ENCODE results near the gene CCDC74B.
"Not testable (repeated sequence)": the region's sequence is repeated elsewhere in the genome, so short reads cannot be mapped to it uniquely, and the experiment has no call there.

The CCDC74B gene

DNA sequence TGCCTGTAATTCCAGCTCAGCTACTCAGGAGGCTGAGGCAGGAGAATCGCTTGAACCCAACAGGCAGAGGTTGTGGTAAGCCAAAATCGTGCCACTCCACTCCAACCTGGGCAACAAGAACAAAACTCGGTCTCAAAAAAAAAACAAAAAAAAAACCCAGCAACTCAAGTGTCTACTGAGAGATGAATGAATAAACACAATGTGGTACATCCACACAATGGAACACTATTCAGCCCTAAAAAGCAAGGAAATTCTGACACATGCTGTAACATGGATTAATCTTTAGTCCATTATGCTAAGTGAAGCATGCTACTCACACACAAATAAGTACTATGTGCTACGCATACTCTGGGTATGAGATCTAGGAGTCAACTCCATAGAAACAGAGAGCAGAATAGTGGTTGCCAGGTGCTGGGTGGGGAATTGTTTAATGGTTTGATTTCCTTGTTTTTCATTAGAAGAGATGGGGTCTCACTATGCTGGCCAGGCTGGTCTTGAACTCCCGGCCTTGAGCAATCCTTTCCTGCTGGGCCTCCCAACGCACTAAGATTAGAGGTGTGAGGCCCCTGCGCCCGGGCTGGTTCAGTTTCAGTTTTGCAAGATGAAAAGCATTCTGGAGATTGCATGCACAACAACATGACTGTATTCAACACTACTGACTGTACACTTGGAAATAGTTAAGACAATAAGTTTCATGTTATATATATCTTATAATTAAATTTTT is 20.5 kb upstream of the CCDC74B start:
- DNase-seq, result no peak

DNA sequence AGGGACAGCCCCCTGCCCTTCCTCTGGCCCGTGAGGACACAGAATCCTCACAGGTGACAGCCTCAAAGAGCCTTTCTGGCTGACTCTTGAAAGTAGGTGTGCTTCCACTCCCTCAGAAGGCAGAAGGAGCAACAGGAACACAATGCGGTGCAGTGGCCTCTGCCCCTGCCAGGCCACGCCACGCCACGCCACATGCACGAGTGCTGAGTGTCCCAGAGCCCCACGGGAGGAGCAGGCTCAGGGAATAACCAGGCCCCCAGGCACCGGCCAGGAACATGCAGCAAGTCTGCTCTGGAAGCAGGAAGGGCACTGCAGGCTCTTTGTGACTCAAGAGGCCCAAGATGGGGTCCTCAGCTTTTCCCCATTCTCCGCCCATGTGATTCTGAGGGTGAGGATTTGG is 18.1 kb upstream of the CCDC74B start:
- DNase-seq, result no peak

DNA sequence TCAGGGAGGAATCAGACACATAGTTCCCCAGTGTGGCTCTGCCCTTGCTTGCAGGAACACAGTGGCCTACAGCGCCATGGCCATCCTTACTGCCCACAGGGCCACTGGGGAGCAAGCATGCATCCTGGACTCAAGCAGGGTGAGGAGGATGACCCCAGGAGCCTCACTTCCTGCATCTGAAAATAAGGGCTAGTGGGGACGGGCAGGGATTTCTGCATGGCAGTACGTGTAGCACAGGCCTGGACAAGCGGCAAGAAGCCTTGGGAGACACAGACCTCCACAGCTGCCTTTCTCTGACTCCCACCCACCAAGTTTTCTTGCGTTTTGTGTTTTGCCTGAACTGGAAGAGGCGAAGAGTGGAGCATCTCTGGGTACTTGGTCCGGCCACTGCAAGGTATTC is 17.6 kb upstream of the CCDC74B start:
- DNase-seq, result not testable (repeated sequence)

DNA sequence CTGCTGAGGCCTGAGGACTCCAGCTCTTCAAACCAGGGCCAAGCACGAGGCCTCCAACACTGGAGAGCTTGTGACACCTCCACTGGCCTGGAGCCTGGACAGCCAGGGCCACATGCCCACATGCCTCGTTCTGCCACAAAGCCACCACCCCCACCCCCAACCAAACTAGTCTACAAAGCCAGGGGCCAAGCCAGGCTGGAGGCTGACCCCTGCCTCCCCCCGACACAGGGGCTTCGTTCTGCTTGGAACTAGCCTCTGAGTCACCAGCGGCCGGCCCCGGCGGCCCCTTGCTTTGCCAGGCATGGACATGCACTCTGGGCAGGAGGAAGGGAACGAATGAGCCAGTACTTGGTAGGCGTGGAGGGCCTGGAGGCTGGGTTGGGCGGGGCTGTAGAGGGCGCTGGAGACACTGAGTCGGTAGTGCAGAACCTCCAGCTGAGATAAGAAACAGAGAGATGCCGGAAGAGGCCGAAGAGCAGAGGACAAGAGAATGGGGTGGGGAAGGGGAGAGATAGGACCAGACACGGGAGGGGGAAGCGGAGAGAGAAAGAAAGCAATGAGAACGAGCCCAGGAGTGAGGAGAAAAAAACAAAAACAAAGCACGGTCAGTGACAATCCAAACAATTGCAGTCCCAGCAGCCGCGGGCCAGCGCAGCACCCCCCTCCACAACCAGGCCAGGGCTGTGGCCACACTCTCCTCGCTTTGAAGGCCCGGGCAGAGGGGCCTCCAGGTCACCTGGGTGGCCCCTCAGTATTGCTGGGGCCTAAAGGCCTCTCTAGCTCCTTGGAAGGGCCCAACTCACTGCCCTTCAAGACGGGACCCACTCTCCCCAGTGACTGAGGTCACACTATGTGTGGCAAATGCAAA is 16.2 kb upstream of the CCDC74B start:
- not testable (repeated sequence) for DNase-seq

DNA sequence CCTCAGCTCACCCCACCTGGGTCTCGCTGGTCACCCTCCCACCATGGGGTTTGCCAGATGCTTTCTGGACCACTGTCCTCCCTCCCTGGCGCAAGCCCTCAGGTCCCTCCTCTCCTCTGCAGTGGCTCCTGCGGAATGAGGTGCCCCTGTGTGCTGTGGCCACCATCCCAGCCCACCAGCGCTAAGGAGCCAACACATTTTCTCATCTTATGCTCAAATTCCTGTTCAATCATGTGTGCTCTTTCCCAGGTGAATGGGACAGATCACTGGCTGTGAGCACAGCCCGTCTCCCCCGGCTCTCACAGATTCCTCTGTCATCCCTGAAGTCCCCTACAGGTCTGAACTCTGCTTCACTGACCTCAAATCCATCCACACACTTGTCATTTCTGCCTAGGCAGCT is 15.2 kb upstream of the CCDC74B start:
- DNase-seq, result no peak

DNA sequence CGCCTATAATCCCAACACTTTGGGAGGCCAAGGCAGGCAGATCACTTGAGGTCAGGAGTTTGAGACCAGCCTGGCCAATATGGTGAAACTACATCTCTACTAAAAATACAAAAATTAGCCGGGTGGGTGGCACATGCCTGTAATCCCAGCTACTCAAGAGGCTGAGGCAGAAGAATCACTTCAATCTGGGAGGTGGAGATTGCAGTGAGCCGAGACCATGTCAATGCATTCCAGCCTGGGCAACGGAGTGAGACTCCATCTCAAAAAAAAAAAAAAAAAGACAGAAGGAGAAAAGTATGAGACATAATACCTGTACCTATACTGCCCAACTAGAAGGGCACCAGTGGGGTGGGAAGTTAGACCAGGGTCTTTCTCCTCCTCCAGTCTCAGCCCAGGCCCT is 14.5 kb upstream of the CCDC74B start:
- DNase-seq, result not testable (repeated sequence)

DNA sequence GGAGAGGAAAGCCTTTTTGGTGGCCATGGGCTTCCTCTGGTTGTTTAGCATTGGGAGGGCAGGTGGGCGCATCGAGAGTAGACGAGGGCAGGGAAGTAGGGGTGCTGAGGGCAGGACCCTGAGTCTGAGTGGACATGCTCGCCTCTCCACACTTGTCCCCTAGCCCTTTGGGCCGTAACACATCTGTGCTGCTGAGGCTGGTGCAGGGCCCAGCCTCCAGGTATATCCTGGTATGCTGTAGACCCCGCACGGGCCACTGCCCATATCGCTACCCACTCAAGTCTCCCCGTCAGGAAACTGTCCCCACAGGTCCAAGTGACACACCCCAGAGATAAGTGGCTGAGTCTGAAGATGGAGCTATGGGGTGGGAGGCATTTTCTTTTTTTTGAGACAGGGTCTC is 13.7 kb upstream of the CCDC74B start:
- DNase-seq, result no peak

DNA sequence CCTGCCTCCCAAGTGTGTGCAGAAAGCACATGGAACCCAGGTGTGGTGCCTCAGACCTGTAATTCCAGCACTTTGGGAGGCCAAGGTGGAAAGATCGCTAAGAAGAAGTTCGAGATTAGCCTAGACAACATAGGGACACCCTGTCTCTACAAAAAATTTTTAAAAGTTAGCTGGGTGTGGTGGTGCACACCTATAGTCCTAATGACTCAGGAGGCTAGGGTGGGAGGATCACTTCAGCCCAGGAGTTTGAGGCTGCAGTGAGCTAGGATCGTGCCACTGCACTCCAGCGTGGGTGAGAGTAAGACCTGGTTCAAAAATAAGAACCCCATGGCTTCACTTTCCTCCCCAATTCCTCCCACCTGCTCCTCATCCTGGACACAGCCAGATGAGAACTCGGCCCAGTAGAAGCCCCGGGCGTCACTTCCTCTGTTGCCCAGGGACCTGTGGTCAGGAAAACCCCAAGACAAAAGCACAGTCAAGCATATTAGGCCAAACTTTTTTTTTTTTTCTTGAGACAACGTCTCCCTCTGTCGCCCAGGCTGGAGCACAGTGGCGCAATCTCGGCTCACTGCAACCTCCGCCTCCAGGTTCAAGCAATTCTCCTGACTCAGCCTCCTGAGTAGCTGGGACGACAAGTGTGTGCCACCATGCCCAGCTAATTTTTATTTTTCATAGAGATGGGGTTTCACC is 13.1 kb upstream of the CCDC74B start:
- not testable (repeated sequence) for DNase-seq

DNA sequence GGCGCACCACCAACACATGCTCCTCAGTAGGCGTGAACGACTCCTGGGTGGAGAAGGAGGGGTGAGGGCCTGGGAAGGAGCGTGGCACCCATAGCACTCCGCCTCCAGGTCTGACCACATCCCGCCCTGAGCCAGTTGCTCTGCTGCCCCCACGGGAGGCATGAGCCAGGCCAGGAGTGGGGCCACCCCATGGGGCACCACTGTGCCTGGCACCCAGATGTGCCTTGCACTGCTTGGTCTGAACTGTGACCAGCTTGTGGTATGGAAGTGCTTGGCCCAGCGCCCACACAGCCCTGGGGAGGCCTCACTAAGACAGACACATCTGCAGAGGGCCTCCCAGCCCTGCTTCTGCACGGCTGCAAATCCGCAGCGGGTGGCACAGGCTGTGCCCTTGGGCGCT is 12.4 kb upstream of the CCDC74B start:
- DNase-seq, result not testable (repeated sequence)

DNA sequence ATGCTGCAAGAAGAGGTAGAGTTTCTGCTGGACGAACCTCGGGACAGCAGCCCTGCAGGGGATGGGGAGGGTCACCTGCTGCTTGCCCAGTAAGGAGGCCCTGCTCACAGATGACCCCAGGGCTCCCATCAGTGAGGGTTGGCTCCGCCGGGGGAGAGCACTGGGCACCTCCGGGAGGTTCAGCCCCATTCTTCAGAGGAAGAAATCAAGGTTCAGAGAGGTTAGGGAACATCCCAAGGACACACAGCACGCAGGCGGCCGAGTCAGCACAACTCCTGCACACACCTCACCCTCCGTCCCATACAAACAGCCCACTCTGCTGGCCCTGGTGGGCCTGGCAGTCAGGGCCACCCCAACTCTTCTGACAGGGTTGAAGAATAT is 11.7 kb upstream of the CCDC74B start:
- DNase-seq, result no peak

DNA sequence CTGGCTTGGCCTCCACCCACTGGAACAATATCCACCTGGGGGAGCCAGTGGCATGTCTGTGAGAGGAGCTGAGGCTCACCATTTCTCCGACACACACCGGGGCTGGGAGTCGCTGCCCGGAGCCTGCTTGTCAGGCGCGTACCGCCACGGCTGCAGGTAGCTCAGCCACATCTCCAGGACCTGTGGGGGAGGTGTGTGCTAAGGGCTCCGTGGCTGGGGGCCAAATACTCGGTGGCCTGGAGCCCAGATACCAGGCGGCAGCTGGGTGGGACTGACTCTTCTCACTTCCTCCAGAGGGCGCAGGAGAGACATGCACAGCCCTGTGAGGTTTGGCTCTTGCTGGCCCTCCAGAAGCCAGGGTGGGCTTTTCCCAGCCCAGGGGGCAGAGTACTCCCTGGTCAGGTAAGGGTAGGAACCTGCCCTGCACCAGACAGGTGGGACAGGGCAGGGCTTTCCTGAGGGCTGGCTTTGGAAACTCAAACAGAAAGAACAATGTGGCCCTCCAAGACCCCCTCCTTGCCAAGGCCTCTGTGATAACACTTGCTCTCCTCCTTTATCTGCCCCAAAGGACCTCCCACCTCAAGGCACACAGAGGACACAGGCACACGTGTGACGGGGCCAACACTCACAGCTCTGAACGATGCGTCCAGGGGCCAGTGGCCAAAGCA is 11.2 kb upstream of the CCDC74B start:
- DNase-seq, result not testable (repeated sequence)

DNA sequence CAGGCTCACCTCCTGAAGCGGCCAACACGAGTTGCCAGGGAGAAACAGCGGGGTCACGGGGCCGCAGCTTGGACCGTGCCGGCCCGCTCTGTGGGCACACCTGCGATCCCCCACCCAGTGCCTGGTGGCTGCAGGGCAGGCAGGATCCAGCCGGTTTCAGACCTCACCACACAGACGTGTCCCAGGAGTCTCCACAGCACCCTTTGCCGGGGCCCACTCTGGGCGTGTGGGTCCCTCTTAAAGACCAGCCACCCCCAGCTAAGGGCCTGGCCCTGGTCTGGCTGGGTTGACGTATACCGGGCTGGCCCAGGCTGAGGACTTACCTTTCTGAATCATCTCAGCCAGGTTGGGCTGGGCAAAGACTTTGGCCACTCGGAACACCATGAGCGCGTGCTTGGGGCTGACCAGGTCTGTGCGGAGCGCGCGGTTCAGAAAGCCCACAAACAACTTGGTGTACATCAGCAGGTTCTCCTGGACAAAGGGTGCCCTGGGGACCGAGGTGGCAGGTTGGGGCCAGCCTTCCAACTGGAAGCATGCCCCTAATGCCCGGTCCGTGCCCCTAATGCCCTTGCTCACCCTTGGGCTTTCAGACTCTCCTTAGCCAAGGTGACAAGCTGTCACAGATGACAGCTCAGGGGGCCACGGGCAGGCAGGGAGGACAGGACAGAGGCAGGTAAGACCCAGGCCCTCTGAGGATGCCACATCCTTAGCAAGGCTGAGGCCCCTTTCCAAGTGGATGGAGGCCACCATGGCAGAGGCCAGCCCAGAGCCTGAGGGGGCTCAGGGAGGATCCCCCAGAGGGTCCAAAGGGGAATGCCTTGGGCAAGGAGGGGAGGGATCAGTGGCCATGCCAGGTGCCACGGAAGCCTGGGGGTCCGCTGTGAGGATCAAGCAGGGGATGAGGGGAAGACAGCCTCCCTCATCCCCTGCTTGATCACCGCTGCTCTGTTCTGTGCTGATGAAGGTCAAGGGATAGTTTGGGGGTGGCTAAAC is 10.2 kb upstream of the CCDC74B start:
- no peak for DNase-seq

DNA sequence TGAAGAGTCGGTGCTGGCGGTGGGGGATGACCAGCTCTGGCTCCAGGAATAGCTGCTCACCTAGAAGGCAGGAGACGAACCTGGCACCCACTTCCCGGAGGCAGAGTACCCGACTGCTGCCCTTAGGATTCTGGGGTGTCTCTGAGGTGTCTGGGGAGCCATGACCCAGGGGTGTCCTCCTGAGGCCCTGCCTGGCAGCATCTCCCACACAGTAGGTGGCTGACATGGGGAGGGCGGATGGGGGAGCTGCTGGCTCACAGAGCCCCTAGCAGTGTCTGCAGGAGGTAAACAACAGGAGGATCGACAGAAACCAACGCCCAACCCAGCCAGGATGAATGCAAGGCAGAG is 9.5 kb upstream of the CCDC74B start:
- not testable (repeated sequence) for DNase-seq

DNA sequence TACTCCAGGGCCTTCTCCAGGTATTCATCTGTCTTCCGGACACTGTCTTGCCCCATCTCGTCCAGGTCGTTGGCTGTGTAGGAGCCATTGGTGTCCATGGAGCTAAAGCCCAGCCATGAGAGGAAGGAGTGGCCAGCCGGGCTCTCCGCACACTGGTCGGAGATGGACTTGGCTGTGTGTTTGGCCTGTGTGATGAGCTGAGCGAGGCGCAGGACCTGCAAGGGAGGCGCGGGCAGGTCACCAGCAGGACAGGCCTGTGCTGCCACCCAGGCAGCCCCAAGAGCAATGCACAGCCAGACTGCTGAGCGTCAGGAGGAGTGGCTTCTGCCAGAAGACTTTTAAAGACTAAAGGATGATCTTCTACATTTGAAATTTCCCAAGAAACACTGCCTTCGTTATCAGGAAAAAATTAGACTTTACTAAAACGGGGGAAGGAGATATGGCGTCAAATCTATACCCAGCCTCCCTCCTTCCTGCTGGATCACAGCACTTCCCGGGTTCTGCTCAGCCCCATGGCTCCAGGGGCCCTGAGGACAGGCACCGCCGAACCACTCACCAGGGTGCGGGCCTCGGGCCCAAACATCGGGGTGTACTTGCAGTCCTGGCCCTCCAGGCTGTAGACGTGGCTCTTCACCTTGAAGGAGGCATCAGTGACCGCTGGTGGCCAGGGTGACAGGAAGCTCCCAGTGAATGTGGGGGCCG is 9.0 kb upstream of the CCDC74B start:
- DNase-seq, result not testable (repeated sequence)

DNA sequence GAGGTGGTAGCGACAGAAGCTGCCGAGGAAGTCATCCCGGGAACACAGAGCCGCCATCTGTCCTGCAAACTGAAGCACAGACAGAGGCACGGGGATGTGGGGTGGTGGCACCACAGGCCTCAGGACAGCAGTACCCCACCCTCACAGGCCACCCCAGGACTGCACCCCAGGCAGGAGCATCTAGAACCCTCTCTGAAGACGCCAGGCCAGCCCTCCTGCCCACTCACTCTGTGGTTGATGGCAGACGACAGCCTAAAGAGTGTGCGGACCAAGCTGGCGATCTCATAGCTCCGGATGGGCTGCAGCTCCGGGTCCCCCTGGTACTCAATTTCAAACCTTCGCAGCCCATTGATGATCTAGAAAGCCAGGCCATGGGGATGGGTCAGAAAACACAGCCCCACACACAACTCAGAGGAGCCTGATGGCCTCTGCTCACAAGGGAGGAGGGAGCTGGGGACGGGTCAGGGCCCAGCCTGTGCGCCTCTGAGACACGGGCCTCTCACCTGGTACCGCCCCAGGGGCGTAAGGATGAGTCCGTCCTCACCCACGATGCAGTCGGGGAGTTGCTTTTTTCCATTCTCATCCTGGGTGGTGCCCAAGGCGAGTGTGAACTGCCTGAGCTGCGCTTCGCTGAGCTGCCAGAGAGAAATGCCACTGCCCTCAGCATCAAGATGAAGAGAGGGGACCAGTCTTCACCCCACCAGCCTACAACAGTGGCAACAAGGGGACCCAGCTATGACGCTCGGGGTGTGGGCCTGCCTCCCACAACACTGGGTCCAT is 8.1 kb upstream of the CCDC74B start:
- DNase-seq, result no peak

DNA sequence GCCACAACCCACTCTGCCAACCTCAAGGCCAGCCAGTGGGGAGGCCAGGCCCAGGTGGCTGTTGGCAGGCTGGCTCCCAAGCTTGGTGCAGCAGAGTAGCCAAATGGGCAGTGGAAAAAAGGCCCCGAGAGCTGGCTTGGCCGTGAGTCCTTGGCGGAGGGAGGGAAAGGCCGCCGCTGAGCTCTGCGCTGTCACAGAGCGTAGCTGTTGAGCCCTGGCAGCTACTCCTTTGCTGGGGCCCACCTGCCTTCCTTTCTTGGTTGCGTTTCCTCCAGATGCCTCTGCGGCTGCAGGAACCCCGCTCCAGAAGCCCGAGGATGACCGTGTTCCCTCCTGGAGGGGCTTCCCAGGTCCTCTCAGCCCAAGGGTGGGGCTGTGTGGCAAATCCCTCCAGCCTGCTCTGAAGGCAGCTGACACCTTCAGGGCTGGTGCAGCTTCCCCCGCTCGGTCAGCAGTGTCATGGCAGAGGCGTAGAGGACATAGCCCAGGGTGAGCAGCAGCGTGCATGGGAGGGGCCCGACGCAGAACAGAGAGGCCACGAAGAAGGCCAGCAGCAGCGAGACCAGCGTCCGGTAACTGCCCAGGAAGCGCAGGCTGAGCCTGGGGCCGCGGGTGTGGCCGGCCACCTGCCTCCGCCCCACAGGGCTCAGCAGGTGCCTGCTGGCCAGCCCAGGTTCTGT is 7.4 kb upstream of the CCDC74B start:
- not testable (repeated sequence) for DNase-seq

DNA sequence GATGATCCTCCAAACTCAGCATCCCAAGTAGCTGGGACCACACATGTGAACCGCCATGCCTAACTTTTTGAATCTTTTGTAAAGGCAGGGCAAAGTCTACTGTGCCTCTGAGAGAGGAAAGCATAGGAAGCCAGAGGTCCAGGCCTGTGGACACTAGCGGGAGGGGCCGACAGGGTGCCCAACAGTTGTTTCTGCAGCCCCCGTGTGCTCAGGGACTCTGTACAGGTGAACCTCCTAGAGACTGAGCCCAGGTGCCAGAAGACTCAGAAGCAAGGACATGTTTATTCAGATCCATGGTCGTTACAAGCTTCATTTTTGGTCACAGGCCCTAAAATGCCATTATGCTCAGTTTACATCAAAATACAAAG is 6.2 kb upstream of the CCDC74B start:
- DNase-seq, result not testable (repeated sequence)

DNA sequence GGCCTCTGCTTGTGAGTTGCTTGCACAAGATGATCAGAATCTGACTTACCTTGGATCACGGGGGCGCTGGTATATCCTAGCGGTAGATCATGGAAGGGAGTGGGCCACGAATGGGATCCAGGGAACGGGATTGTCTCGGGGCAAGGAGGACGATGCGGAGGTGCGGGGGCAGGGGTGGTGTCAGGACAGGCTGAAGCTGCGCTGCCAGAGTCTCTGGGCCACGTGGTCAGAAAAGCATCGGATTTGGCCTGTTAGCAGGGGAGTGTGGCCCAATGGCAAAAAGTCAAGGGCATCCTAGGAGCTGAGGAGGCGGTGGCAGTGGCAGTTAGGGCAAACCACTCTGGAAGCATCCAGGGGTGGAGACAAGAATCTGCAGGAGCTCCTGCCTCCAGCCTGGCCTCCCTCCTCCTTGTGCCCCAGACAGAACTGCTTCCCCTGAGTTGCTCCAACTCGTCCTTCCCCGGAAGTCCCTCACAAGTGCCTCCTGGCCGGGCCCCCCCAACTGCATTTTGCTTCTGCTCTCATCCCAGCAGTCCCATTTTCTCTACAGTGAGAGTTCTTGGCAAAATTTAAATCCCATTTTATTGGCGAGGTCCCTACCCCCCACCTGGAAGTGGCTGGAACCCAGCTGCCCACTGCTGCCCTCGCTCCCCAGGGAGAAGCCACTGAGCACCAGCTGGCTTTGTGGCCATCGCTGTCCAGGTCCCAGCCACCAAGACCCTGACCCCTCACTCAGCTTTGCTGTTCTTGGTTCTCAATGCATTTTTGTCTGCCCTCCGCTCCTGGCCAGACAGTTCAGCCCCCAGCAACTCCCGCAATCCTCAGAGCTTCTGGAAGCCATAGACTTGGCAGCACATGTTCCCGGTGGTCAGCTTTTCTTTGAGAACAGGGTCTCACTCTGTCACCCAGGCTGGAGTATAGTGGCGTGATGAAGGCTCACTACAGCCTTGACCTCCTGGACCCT is 5.6 kb upstream of the CCDC74B start:
- no peak for DNase-seq

DNA sequence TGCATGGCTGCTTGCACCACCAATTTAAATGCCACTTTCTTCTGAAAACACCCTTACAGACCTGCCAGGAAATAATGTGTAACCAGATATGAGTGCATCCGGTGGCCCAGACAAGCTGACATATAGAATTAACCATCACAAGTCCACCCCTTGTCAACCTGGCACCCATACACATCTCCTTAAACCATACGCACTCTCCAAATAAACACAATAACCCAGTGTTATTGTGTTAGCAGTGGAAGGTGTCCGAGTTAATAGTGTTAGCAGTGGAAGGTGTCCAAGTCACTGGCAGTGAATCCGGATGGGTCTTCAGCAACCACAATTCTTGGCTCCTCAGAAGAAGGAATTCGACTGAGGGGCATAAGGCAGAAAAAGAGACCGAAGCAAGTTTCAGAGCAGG is 3.6 kb upstream of the CCDC74B start:
- not testable (repeated sequence) for DNase-seq

Data from NCI-H2227 treated with DMSO at 0.1 percent for 48 hours (cell line).